Lung (tissue), 12 donors: Measurements from ENCODE around the gene C1orf52. TPM values are rescaled to one million over a fixed set of nuclear protein-coding genes. Genes with fewer than 3 reads are reported as not detected.

Experiments used
- ATAC-seq: fragments of 200-7000 bp; cut with Tn5 transposase; one replicate; pipeline ENCODE4 v1.9.1; 2020; ENCODE audit warnings: moderate number of reproducible peaks; ENCODE audit not compliant: insufficient read depth, low FRiP score
- DNase-seq, 3 donors: peaks; one replicate each; pipeline ENCODE4 v3.0.0-alpha.2; 2013 to 2017
- H3K27ac ChIP-seq, 2 donors: one replicate each; pipeline ENCODE4 v1.5.1; 2013; ENCODE audit warnings: mild to moderate bottlenecking in 2 of 2, moderate library complexity in 2 of 2, control low read depth in 1 of 2, inconsistent platforms in 1 of 2, low read depth in 1 of 2, low read length in 1 of 2
- H3K27me3 ChIP-seq, 3 donors: one replicate each; pipeline ENCODE4 v1.5.1; 2013; ENCODE audit warnings: low read length in 2 of 3; ENCODE audit not compliant: control insufficient read depth in 3 of 3, insufficient read depth in 3 of 3
- H3K36me3 ChIP-seq, 4 donors: one replicate each; pipeline ENCODE4 v1.5.1; 2013; ENCODE audit warnings: low read length in 4 of 4, mild to moderate bottlenecking in 1 of 4, moderate library complexity in 1 of 4; ENCODE audit not compliant: control insufficient read depth in 4 of 4, insufficient read depth in 4 of 4
- H3K4me1 ChIP-seq, 5 donors: one replicate each; pipeline ENCODE4 v1.5.1; 2013; ENCODE audit warnings: low read length in 5 of 5, mild to moderate bottlenecking in 2 of 5, moderate library complexity in 1 of 5; ENCODE audit not compliant: control insufficient read depth in 5 of 5, insufficient read depth in 5 of 5
- H3K4me3 ChIP-seq: one replicate; pipeline ENCODE4 v1.5.1; 2013; ENCODE audit warnings: mild to moderate bottlenecking, control low read depth, moderate library complexity
- H3K9ac ChIP-seq, 2 donors: one replicate each; pipeline ENCODE4 v1.5.1; 2013; ENCODE audit warnings: low read length in 2 of 2, control low read depth in 1 of 2; ENCODE audit not compliant: insufficient read depth in 1 of 2
- H3K9me3 ChIP-seq, 4 donors: one replicate each; pipeline ENCODE4 v1.5.1; 2013; ENCODE audit warnings: low read length in 3 of 4, mild to moderate bottlenecking in 1 of 4, moderate library complexity in 1 of 4; ENCODE audit not compliant: control insufficient read depth in 4 of 4, insufficient read depth in 3 of 4
- WGBS, 2 donors: extraction: QIAGEN DNeasy Blood & Tissue Kit; methylation state at CpG; one replicate each; pipeline ENCODE4 v1.1.7; 2013; 5-methylcytosine and 5-hydroxymethylcytosine counted together
- polyA plus RNA-seq, 2 donors: library from polyadenylated mRNA; stranded (reverse); fragments of 200-250 nt; gene quantifications; one replicate each; pipeline ENCODE4 v1.2.1, GENCODE V29; 2013
- total RNA-seq, 2 donors: library from RNA; depleted of rRNA in 1 of 2; stranded (reverse); fragments of >200 nt in 1 of 2; gene quantifications; one replicate each; pipeline ENCODE4 v1.2.1, GENCODE V29; 2014 to 2021
- TF ChIP-seq, protein P1 (sequence below): IDR thresholded peaks from 2 replicates; pipeline ENCODE4 v1.5.1; 2012; ENCODE audit warnings: mild to moderate bottlenecking; ENCODE audit errors: control extremely low read depth, extremely low read depth
- donor health status: control.
- donor health status: control.
- donor health status: Bipolar disorder and iron deficiency.
- donor health status: healthy.
- donor health status: DM: yes; HTN: yes; CAD: no.

The C1orf52 gene
- total and polyA plus RNA-seq, 4 donors = 18.8 to 38.2 (median 28.3) TPM

DNA sequence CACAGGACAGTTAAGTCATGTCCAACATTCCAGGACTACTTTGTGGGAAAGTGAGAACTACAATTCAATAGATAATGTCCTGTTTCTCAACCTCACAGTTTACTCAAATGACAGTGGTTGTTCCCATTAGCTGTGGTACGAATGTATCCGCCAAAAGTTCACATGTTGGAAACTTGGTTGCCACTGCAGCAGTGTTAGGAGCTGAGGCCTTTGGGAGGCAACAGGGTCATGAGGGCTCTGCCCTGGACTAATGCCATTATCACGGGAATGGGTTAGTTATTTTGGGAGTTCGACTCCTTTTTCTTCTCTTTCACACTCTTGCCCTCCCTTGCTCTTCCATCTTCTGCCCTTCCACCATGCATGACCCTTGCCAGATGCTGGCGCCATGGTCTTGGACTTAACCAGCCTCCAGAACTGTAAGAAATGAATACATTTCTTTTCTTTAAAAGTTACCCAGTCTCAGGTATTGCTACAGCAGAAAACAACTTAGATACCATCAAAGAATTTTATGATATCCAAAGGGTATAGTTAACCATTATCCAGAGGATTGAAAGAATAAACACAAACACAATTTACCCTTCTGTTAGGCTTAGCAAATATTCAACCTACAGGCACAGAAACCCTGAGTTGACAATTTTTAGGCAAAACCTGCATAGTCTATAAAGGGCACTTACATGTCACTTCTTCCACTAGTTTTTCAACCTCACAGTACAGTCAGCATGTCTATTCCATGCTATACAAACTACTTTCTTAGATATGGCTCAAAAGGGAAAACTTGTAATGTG, 9.5 kb upstream of the C1orf52 start:
- DNase-seq (no peak), ATAC-seq (no peak)
- Histone ChIP-seq H3K9ac (no peak overlapping the region), H3K4me3 (no peak overlapping the region), H3K27me3 (no peaks in the 10 kb centered on the region), H3K9me3 (no peaks in the 10 kb centered on the region), H3K36me3 (peaks cover 16 to 38% (median 23%) of the 10 kb centered on the region in 4 donors), H3K4me1 (peaks cover 0 to 16% (median 0%) of the 10 kb centered on the region in 5 donors), H3K27ac (no peak overlapping the region)
- 89 to 94% methylated on average over 5 of the region's 5 CpGs for WGBS, 2 donors
- TF ChIP-seq, protein P1, sequence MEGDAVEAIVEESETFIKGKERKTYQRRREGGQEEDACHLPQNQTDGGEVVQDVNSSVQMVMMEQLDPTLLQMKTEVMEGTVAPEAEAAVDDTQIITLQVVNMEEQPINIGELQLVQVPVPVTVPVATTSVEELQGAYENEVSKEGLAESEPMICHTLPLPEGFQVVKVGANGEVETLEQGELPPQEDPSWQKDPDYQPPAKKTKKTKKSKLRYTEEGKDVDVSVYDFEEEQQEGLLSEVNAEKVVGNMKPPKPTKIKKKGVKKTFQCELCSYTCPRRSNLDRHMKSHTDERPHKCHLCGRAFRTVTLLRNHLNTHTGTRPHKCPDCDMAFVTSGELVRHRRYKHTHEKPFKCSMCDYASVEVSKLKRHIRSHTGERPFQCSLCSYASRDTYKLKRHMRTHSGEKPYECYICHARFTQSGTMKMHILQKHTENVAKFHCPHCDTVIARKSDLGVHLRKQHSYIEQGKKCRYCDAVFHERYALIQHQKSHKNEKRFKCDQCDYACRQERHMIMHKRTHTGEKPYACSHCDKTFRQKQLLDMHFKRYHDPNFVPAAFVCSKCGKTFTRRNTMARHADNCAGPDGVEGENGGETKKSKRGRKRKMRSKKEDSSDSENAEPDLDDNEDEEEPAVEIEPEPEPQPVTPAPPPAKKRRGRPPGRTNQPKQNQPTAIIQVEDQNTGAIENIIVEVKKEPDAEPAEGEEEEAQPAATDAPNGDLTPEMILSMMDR = no peak

DNA sequence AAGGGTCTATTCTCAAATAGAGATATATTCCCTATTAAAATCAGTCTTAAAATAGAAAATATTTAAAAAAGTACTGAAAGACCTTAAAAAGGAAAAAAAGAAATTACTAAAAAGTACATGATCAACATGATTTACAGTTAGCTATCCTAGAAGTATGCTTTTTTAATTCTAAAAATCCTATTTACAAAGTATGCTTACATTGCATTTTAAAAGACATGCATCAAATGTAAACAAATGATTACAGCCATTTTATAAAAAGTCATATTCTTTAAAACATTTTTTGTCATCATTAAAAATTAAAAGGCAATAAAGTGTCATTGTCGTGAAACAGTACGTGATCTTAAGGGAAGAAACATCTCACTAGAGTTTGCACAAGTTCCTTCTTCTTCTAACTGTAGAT, 7.9 kb upstream of the C1orf52 start:
- WGBS, 2 donors = 45 to 71% methylated on average over 2 of the region's 2 CpGs
- TF ChIP-seq, protein P1 = no peak

DNA sequence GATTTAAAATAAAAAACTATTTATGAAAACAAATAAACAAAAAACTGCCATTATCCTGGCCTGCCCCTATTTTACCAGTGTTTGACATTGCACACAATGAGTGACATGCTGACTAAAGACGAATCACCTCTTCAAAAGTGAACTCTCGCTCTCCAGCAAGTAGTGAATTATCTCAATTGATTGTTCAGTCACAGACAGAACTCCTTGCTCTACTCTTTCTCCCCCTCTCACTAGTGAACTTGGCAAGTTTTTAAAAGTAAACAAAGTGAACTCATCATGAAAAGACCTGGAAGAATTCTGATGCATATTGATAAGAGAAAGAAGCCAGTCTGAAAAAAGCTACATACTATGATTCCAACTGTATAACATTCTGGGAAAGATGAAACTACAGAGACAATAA, 4.7 kb upstream of the C1orf52 start:
- WGBS, 2 donors = 89 to 92% methylated on average over 2 of the region's 2 CpGs
- H3K36me3 ChIP-seq = peaks cover 8 to 19% (median 15%) of the 10 kb centered on the region in 4 donors

More for the DNA sequence above, 7.9 kb upstream of the C1orf52 start:
- no peak overlapping the region for H3K27ac ChIP-seq
- no peak for ATAC-seq
- no peak overlapping the region for H3K9ac ChIP-seq
- no peak overlapping the region for H3K4me3 ChIP-seq
- peaks cover 14 to 38% (median 22%) of the 10 kb centered on the region in 4 donors for H3K36me3 ChIP-seq
- no peak for DNase-seq
- H3K4me1 ChIP-seq = peaks cover 0 to 6% (median 0%) of the 10 kb centered on the region in 5 donors
- no peaks in the 10 kb centered on the region for H3K27me3 ChIP-seq
- no peaks in the 10 kb centered on the region for H3K9me3 ChIP-seq

More for the DNA sequence above, 4.7 kb upstream of the C1orf52 start:
- Histone ChIP-seq H3K9ac (no peak overlapping the region), H3K4me3 (no peak overlapping the region), H3K27ac (no peak overlapping the region), H3K9me3 (no peaks in the 10 kb centered on the region), H3K27me3 (no peaks in the 10 kb centered on the region), H3K4me1 (peaks cover 0 to 10% (median 2%) of the 10 kb centered on the region in 5 donors)
- DNase-seq (no peak), ATAC-seq (no peak)
- TF ChIP-seq, protein P1 = no peak
